ENCODE data around the gene DLL4. TPM values are rescaled to one million over a fixed set of nuclear protein-coding genes. Genes with fewer than 3 reads are reported as not detected.

The DLL4 gene
- total RNA-seq, 1 donor from 2014 or later: not detected

GRCh38 chr15:40982855-40983254, 53.7 kb downstream of the DLL4 start:
- no peak overlapping the region for H3K4me3 Mint-ChIP-seq
- intact Hi-C loops (cut with micrococcal nuclease): no loop called here
- CTCF ChIA-PET: interaction anchor here (0.8 kb wide), 1 partner anchor 79 kb away, joined by 3 read pairs; no protein-coding TSS in a partner anchor
- H3K27me3 Mint-ChIP-seq: no peaks in the 10 kb centered on the region
- POLR2A ChIA-PET: no interaction called here
- no peak for TF ChIP-seq CTCF (IDR thresholded peaks at IDR 0.05)
- peaks cover 100% of the 10 kb centered on the region for H3K36me3 Mint-ChIP-seq (ENCODE audit: low read depth)
- no peaks in the 10 kb centered on the region for H3K9me3 Mint-ChIP-seq
- ATAC-seq (ENCODE audit: low read depth) (no peak), DNase-seq (no peak)
- H3K4me1 Mint-ChIP-seq: no peaks in the 10 kb centered on the region
- H3K27ac Mint-ChIP-seq: no peak overlapping the region

GRCh38 chr15:40984406-40984805, 55.3 kb downstream of the DLL4 start:
- ATAC-seq (ENCODE audit: low read depth) (no peak), DNase-seq (no peak)
- Mint-ChIP-seq H3K27me3 (no peaks in the 10 kb centered on the region), H3K27ac (no peak overlapping the region), H3K4me3 (no peak overlapping the region), H3K36me3 (ENCODE audit: low read depth) (peaks cover 93% of the 10 kb centered on the region), H3K4me1 (no peaks in the 10 kb centered on the region), H3K9me3 (no peaks in the 10 kb centered on the region)
- intact Hi-C loops (cut with micrococcal nuclease): no loop called here
- ChIA-PET CTCF (no interaction called here), POLR2A (interaction anchor here (0.6 kb wide), 1 partner anchor 442 kb away, joined by 3 read pairs; no protein-coding TSS in a partner anchor)
- TF ChIP-seq CTCF (IDR thresholded peaks at IDR 0.05): no peak

- POLR2A ChIA-PET: interaction anchor here (0.6 kb wide), 1 partner anchor 443 kb away, joined by 3 read pairs; no protein-coding TSS in a partner anchor
- Mint-ChIP-seq H3K27me3 (no peaks in the 10 kb centered on the region), H3K9me3 (no peaks in the 10 kb centered on the region), H3K4me3 (no peak overlapping the region), H3K4me1 (no peaks in the 10 kb centered on the region), H3K36me3 (ENCODE audit: low read depth) (peaks cover 93% of the 10 kb centered on the region), H3K27ac (no peak overlapping the region)
- ATAC-seq (ENCODE audit: low read depth) (no peak), DNase-seq (no peak)
- no peak for TF ChIP-seq CTCF (IDR thresholded peaks at IDR 0.05)
- CTCF ChIA-PET: no interaction called here
- intact Hi-C loops (cut with micrococcal nuclease): no loop called here
These were observed 55.8 kb downstream of the DLL4 start for GRCh38 chr15:40984964-40985363.

GRCh38 chr15:40985541-40986330, 56.6 kb downstream of the DLL4 start:
- Mint-ChIP-seq H3K4me1 (no peaks in the 10 kb centered on the region), H3K9me3 (no peaks in the 10 kb centered on the region), H3K36me3 (ENCODE audit: low read depth) (peaks cover 93% of the 10 kb centered on the region), H3K27ac (no peak overlapping the region), H3K27me3 (no peaks in the 10 kb centered on the region), H3K4me3 (no peak overlapping the region)
- POLR2A ChIA-PET: no interaction called here
- ATAC-seq (ENCODE audit: low read depth): no peak
- DNase-seq: no peak
- CTCF ChIA-PET: no interaction called here
- no peak for TF ChIP-seq CTCF (IDR thresholded peaks at IDR 0.05)
- intact Hi-C loops (cut with micrococcal nuclease): no loop called here

GRCh38 chr15:40986820-40987219, 57.7 kb downstream of the DLL4 start:
- H3K27ac Mint-ChIP-seq: no peak overlapping the region
- POLR2A ChIA-PET: no interaction called here
- H3K36me3 Mint-ChIP-seq (ENCODE audit: low read depth): peaks cover 92% of the 10 kb centered on the region

More at GRCh38 chr15:40986820-40987219, 57.7 kb downstream of the DLL4 start:
- Mint-ChIP-seq H3K4me1 (no peaks in the 10 kb centered on the region), H3K9me3 (no peaks in the 10 kb centered on the region), H3K4me3 (no peak overlapping the region), H3K27me3 (no peaks in the 10 kb centered on the region)
- intact Hi-C loops (cut with micrococcal nuclease): no loop called here
- CTCF ChIA-PET: no interaction called here
- ATAC-seq (ENCODE audit: low read depth) (no peak), DNase-seq (no peak)
- no peak for TF ChIP-seq CTCF (IDR thresholded peaks at IDR 0.05)
